Iris pigment epithelial cell (primary cell): ENCODE data around the gene RAMAC.
"Not testable (repeated sequence)": the region's sequence is repeated elsewhere in the genome, so short reads cannot be mapped to it uniquely, and the experiment has no call there.

Source experiments
- DNase-seq: peaks from one replicate; pipeline ENCODE4 v3.0.0-alpha.2; 2011; ENCODE audit warnings: low read depth

RAMAC gene

GRCh38 chr15:82968066-82968465 is 17.9 kb upstream of the RAMAC start:
- DNase-seq = peak; percentile 60

GRCh38 chr15:82969353-82969752 is 16.7 kb upstream of the RAMAC start:
- DNase-seq = no peak

- DNase-seq = no peak
These were observed 15.8 kb upstream of the RAMAC start for GRCh38 chr15:82970078-82970686.

GRCh38 chr15:82970696-82971095 is 15.3 kb upstream of the RAMAC start:
- DNase-seq = no peak

GRCh38 chr15:82971218-82971984 is 14.6 kb upstream of the RAMAC start:
- no peak for DNase-seq

- DNase-seq = no peak
These were observed 13.0 kb upstream of the RAMAC start for GRCh38 chr15:82972990-82973389.

- no peak for DNase-seq
These were observed 8.9 kb upstream of the RAMAC start for GRCh38 chr15:82977076-82977475.

- no peak for DNase-seq
These were observed 7.6 kb upstream of the RAMAC start for GRCh38 chr15:82978438-82978837.

- no peak for DNase-seq
These were observed 6.3 kb upstream of the RAMAC start for GRCh38 chr15:82979726-82980125.

- no peak for DNase-seq
These were observed 5.0 kb upstream of the RAMAC start for GRCh38 chr15:82980981-82981380.

GRCh38 chr15:82986442-82986780 is 401 bp downstream of the RAMAC start:
- peak; percentile 38 for DNase-seq

- DNase-seq = no peak
These were observed 6.5 kb downstream of the RAMAC start for GRCh38 chr15:82992436-82992998.

- DNase-seq = no peak
These were observed 7.1 kb downstream of the RAMAC start for GRCh38 chr15:82993144-82993543.

GRCh38 chr15:82995076-82995475 is 9.1 kb downstream of the RAMAC start:
- DNase-seq = no peak

GRCh38 chr15:82995938-82996337 is 9.9 kb downstream of the RAMAC start:
- DNase-seq = peak; percentile 20

GRCh38 chr15:82999426-82999825 is 13.4 kb downstream of the RAMAC start:
- no peak for DNase-seq

- DNase-seq = peak; percentile 71
These were observed 14.1 kb downstream of the RAMAC start for GRCh38 chr15:82999905-83000671.

GRCh38 chr15:83000672-83001031 is 14.6 kb downstream of the RAMAC start:
- DNase-seq = not testable (repeated sequence)

- DNase-seq = peak; percentile 86
These were observed 24.8 kb downstream of the RAMAC start for GRCh38 chr15:83010709-83011270.

- peak; percentile 92 for DNase-seq
These were observed 25.5 kb downstream of the RAMAC start, which contains the start of gene C15orf40 for GRCh38 chr15:83011271-83012075. TSS of gene C15orf40 (minus strand) at chr15:83011639. CDS start at chr15:83011607, 32 bp downstream.

- no peak for DNase-seq
These were observed 26.0 kb downstream of the RAMAC start for GRCh38 chr15:83012076-83012426.

- no peak for DNase-seq
These were observed 26.6 kb downstream of the RAMAC start for GRCh38 chr15:83012636-83013035.
